ENCODE data around the gene TDRKH.
"Not testable (repeated sequence)": the region's sequence is repeated elsewhere in the genome, so short reads cannot be mapped to it uniquely, and the experiment has no call there.

The TDRKH gene

DNA sequence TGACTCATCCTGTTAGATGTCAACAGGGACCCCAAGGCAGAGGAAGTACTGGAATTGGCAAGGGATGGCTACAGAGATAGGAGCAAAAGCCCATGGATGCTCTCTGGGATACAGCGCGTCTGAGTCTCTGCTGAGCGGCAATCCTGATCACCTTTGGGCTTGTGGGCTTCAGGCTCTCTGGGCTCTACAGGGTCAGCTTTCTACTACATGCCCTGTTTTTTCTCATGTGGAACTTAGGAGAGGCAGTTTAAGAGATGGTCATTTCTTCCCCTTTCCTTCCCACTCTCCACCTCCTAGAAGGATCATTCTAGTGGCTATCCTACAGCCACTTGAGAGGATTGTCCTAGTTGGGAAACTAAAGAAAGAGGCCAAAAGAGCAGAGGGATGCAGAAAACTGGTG is 13.6 kb upstream of the TDRKH start:
- Mint-ChIP-seq H3K9me3 (no peaks in the 10 kb centered on the region), H3K36me3 (ENCODE audit: insufficient read depth) (peaks cover 12% of the 10 kb centered on the region), H3K4me1 (ENCODE audit: low read depth in 2 of 2) (peaks cover 14 to 39% of the 10 kb centered on the region in 2 donors), H3K27ac (peak overlapping the region in 1 of 2 donors; percentile 69), H3K4me3 (no peak overlapping the region), H3K27me3 (no peaks in the 10 kb centered on the region)
- ATAC-seq (replicated peaks): no peak
- no peak for DNase-seq

- Mint-ChIP-seq H3K36me3 (ENCODE audit: insufficient read depth) (peaks cover 6% of the 10 kb centered on the region), H3K4me1 (ENCODE audit: low read depth in 2 of 2) (peaks cover 14 to 42% of the 10 kb centered on the region in 2 donors), H3K27me3 (no peaks in the 10 kb centered on the region), H3K27ac (peak overlapping the region; percentile 13 to 69), H3K9me3 (no peaks in the 10 kb centered on the region), H3K4me3 (no peak overlapping the region)
- DNase-seq (no peak), ATAC-seq (replicated peaks) (no peak)
Observed at GRCh38 chr1:151803164-151803563, 12.9 kb upstream of the TDRKH start.

DNA sequence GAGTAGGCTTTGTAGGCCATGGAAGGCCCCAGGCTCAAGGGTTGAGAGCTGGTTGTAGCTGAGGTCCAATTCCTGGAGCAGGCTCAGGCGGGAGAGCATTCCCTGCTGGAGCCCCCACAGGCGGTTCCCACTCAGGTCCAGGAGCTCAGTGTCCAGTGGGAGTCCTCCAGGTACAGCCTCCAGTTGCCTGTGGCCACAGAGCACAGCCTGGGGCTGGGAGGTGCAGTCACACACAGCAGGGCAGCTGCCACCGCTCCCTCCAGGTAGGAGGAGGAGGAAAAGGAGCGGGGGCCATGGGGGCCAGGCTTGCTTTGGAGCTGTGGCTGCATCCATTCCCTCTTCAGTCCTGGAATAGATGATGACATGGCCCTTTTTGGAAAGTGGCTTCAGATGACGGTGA is 12.1 kb upstream of the TDRKH start:
- ATAC-seq (replicated peaks) (no peak), DNase-seq (no peak)
- Mint-ChIP-seq H3K36me3 (ENCODE audit: insufficient read depth) (peaks cover 3% of the 10 kb centered on the region), H3K4me1 (ENCODE audit: low read depth in 2 of 2) (peaks cover 14 to 42% of the 10 kb centered on the region in 2 donors), H3K27ac (peak overlapping the region in 1 of 2 donors; percentile 60), H3K9me3 (no peaks in the 10 kb centered on the region), H3K4me3 (no peak overlapping the region), H3K27me3 (no peaks in the 10 kb centered on the region)

DNA sequence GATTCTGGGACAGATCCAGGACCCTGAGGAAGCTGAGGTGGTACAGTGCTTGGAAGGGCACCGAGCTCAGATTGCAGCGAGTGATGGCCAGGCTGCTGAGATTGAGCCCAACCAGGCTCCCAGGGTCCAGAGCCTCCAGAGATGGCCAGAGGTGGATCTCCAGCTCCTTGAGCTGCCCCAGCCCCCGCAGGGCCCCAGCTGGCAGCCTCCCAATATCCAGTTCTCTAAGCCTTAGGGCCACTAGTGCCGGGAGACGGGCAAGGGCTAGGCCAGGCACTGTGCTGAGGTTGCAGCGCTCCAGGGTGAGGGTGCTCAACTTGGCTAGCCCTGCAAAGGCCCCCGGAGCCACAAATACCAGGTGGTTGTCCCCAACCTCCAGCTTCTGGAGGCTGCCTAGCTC is 11.5 kb upstream of the TDRKH start:
- Mint-ChIP-seq H3K9me3 (no peaks in the 10 kb centered on the region), H3K27ac (peak overlapping the region in 1 of 2 donors; percentile 60), H3K4me3 (no peak overlapping the region), H3K27me3 (no peaks in the 10 kb centered on the region), H3K4me1 (ENCODE audit: low read depth in 2 of 2) (peaks cover 14 to 42% of the 10 kb centered on the region in 2 donors), H3K36me3 (ENCODE audit: insufficient read depth) (peaks cover 3% of the 10 kb centered on the region)
- DNase-seq: no peak
- ATAC-seq (replicated peaks): no peak

DNA sequence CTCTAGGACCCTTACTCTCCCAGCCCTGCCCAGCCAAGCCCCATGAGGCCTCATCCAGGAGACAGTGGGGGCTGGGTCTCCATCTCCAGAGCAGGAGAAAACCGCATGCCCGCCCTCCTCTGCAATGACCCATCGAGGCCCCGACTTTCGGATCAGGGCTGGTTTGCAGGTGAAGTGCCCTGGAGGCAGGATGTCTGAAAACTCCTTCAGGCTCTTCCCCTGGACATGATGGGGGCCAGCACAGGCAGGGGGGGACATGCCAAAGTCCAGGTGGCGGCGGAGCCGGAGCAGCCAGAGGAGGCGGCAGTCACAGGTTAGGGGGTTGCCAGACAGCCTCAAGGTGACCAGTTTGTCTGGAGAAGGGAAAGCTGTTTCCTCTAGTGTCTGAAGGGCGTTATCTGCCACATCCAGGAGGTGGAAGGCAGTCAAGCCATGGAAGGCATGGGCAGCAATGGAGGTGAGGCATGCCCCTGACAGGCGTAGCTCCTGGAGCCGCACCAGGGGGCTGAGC is 11.1 kb upstream of the TDRKH start:
- peaks cover 18 to 42% of the 10 kb centered on the region in 2 donors for H3K4me1 Mint-ChIP-seq (ENCODE audit: low read depth in 2 of 2)
- no peaks in the 10 kb centered on the region for H3K9me3 Mint-ChIP-seq
- peaks cover 3% of the 10 kb centered on the region for H3K36me3 Mint-ChIP-seq (ENCODE audit: insufficient read depth)
- H3K4me3 Mint-ChIP-seq: no peak overlapping the region
- H3K27me3 Mint-ChIP-seq: no peaks in the 10 kb centered on the region
- ATAC-seq (replicated peaks): no peak
- no peak for DNase-seq
- H3K27ac Mint-ChIP-seq: peak overlapping the region in 1 of 2 donors; percentile 60

GRCh38 chr1:151800830-151801229 is 10.5 kb upstream of the TDRKH start:
- Mint-ChIP-seq H3K4me1 (ENCODE audit: low read depth in 2 of 2) (peaks cover 18 to 38% of the 10 kb centered on the region in 2 donors), H3K4me3 (peak overlapping the region; percentile 25 to 67), H3K36me3 (ENCODE audit: insufficient read depth) (peaks cover 3% of the 10 kb centered on the region), H3K27ac (peak overlapping the region; percentile 22 to 82), H3K9me3 (no peaks in the 10 kb centered on the region), H3K27me3 (no peaks in the 10 kb centered on the region)
- DNase-seq (no peak), ATAC-seq (replicated peaks) (no peak)

- Mint-ChIP-seq H3K4me3 (peak overlapping the region in 1 of 2 donors; percentile 67), H3K27me3 (no peaks in the 10 kb centered on the region), H3K4me1 (ENCODE audit: low read depth in 2 of 2) (peaks cover 18 to 32% of the 10 kb centered on the region in 2 donors), H3K36me3 (ENCODE audit: insufficient read depth) (peaks cover 3% of the 10 kb centered on the region), H3K9me3 (no peaks in the 10 kb centered on the region), H3K27ac (peak overlapping the region in 1 of 2 donors; percentile 17)
- no peak for DNase-seq
- ATAC-seq (replicated peaks): no peak
Observed at GRCh38 chr1:151799179-151800022, 9.1 kb upstream of the TDRKH start.

DNA sequence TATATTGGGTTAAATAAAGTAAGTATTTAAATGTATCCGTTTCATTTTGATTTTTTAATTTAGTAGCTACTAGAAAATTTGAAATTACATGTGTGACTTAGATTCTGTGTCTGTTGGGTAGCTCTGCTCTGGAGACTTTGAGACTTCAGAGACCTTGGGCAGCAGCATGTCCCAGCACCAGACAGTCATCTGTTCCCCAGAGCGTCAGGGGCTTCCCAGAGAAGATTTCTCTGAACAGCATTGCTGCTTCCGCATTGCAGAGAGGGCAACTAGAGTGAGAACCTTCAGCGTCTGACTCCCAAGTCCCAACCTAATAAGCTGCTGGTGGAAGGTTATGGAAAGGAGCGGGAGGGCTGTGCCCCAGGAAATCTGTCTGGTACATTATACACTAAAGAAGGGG is 8.3 kb upstream of the TDRKH start:
- H3K27ac Mint-ChIP-seq: no peak overlapping the region
- DNase-seq (no peak), ATAC-seq (replicated peaks) (no peak)
- no peaks in the 10 kb centered on the region for H3K27me3 Mint-ChIP-seq
- no peaks in the 10 kb centered on the region for H3K9me3 Mint-ChIP-seq
- H3K4me3 Mint-ChIP-seq: no peak overlapping the region
- H3K4me1 Mint-ChIP-seq (ENCODE audit: low read depth in 2 of 2): peaks cover 18 to 28% of the 10 kb centered on the region in 2 donors
- peaks cover 4% of the 10 kb centered on the region for H3K36me3 Mint-ChIP-seq (ENCODE audit: insufficient read depth)

GRCh38 chr1:151790940-151791651 is 796 bp upstream of the TDRKH start:
- peaks cover 19% of the 10 kb centered on the region for H3K36me3 Mint-ChIP-seq (ENCODE audit: insufficient read depth)

GRCh38 chr1:151787689-151788088 is 2.6 kb downstream of the TDRKH start:
- H3K4me1 Mint-ChIP-seq (ENCODE audit: low read depth in 2 of 2): peaks cover 16 to 32% of the 10 kb centered on the region in 2 donors
- no peak for ATAC-seq (replicated peaks)
- no peak overlapping the region for H3K4me3 Mint-ChIP-seq
- H3K27me3 Mint-ChIP-seq: no peaks in the 10 kb centered on the region
- no peak for DNase-seq
- H3K27ac Mint-ChIP-seq: no peak overlapping the region
- H3K9me3 Mint-ChIP-seq: no peaks in the 10 kb centered on the region
- peaks cover 15% of the 10 kb centered on the region for H3K36me3 Mint-ChIP-seq (ENCODE audit: insufficient read depth)

More at GRCh38 chr1:151790940-151791651, 796 bp upstream of the TDRKH start:
- DNase-seq (no peak), ATAC-seq (replicated peaks) (no peak)
- Mint-ChIP-seq H3K4me1 (ENCODE audit: low read depth in 2 of 2) (peaks cover 16 to 32% of the 10 kb centered on the region in 2 donors), H3K4me3 (peak overlapping the region; percentile 98 to 99), H3K27ac (peak overlapping the region; percentile 88 to 89), H3K27me3 (no peaks in the 10 kb centered on the region), H3K9me3 (no peaks in the 10 kb centered on the region)

GRCh38 chr1:151783796-151784195 is 6.5 kb downstream of the TDRKH start:
- Mint-ChIP-seq H3K4me1 (ENCODE audit: low read depth in 2 of 2) (peaks cover 0 to 3% of the 10 kb centered on the region in 2 donors), H3K27ac (no peak overlapping the region), H3K27me3 (no peaks in the 10 kb centered on the region), H3K4me3 (no peak overlapping the region), H3K36me3 (ENCODE audit: insufficient read depth) (peaks cover 5% of the 10 kb centered on the region), H3K9me3 (no peaks in the 10 kb centered on the region)
- DNase-seq (no peak), ATAC-seq (replicated peaks) (no peak)

- H3K4me1 Mint-ChIP-seq (ENCODE audit: low read depth in 2 of 2): no peaks in the 10 kb centered on the region
- H3K27ac Mint-ChIP-seq: no peak overlapping the region
- H3K36me3 Mint-ChIP-seq (ENCODE audit: insufficient read depth): peaks cover 13% of the 10 kb centered on the region
- H3K9me3 Mint-ChIP-seq: no peaks in the 10 kb centered on the region
- H3K4me3 Mint-ChIP-seq: no peak overlapping the region
- ATAC-seq (replicated peaks) (no peak), DNase-seq (no peak)
- H3K27me3 Mint-ChIP-seq: no peaks in the 10 kb centered on the region
Observed at GRCh38 chr1:151782741-151783140, 7.6 kb downstream of the TDRKH start.

- not testable (repeated sequence) for ATAC-seq (replicated peaks); H3K27ac Mint-ChIP-seq; H3K4me1 Mint-ChIP-seq (ENCODE audit: low read depth in 2 of 2); H3K9me3 Mint-ChIP-seq; H3K27me3 Mint-ChIP-seq; H3K4me3 Mint-ChIP-seq; DNase-seq
- H3K36me3 Mint-ChIP-seq (ENCODE audit: insufficient read depth): peaks cover 15% of the 10 kb centered on the region
Observed at GRCh38 chr1:151782026-151782425, 8.3 kb downstream of the TDRKH start.

Measured in effector memory CD8-positive, alpha-beta T cell (primary cell).